Measurements from ENCODE around the gene ICAM1. TPM values are rescaled to one million over a fixed set of nuclear protein-coding genes. Genes with fewer than 3 reads are reported as not detected.
"Not testable (repeated sequence)": the region's sequence is repeated elsewhere in the genome, so short reads cannot be mapped to it uniquely, and the experiment has no call there.

Gene ICAM1
- polyA plus RNA-seq, 1 donor from 2014 or later = 9.2 TPM

DNA sequence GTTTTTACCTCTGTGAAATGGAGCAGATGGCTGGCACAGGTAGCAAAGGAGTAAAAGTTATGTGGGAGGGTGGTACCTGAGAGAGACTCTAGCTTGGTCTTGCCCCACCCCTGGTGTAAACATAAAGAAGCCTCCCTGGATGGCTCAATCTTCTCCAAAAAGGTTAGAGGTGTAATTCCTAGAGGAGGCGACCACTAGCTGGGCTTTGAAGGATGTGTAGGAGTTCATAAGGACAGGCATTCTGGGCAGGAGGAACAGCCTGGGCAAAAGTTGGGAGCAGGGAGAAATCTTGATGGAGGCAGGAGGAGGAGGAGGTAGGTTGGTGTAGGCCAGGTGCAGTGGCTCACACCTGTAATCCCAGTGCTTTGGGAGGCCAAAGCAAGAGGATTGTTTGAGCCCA, 8.0 kb downstream of the ICAM1 start:
- no peaks in the 10 kb centered on the region for H3K9me3 Mint-ChIP-seq
- no peaks in the 10 kb centered on the region for H3K27me3 Mint-ChIP-seq
- H3K4me1 Mint-ChIP-seq = peaks cover 13 to 19% (median 17%) of the 10 kb centered on the region in 3 donors
- H3K27ac Mint-ChIP-seq = peak overlapping the region in 2 of 3 donors; percentile 52 to 77
- peak overlapping the region in 1 of 4 donors; percentile 4 for H3K4me3 Mint-ChIP-seq
- H3K36me3 Mint-ChIP-seq = peaks cover 4% of the 10 kb centered on the region

DNA sequence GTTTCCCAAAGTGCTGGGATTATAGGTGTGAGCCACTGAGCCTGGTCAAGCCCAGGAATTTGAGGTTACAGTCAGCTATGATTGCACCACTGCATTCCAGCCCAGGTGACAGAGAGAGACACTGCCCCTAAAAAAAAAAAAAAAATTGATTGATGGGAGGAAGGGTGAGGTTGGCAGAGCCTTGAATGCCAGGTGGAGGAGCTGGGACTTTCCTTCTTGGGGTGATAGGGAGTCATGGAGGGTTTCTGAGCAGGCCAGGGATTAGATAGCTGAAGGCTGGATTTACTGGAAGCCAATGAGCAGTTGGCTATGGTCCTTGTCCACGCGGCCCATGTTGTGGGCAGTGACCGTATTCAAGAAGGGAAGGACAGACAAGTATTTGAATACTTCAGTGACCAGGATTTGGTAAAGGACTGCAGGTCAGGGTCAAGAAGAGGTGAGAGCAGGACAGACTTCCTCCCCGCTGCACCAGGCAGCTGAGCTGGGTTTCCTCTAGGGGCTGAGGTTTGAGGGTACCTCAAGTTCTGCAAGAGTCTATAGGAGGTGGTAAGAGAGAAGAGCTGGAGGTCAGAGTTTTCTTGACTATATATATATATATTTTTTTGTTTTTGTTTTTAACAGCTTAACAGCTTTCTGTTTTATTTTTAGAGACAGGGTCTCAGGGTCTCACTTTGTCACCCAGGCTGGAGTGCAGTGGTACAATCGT, 9.0 kb downstream of the ICAM1 start:
- Mint-ChIP-seq H3K4me1 (peaks cover 6 to 15% (median 11%) of the 10 kb centered on the region in 3 donors), H3K9me3 (no peaks in the 10 kb centered on the region), H3K27ac (peak overlapping the region in 2 of 3 donors; percentile 8 to 91), H3K4me3 (peak overlapping the region in 2 of 4 donors; percentile 47 to 85), H3K36me3 (peaks cover 2% of the 10 kb centered on the region), H3K27me3 (no peaks in the 10 kb centered on the region)

DNA sequence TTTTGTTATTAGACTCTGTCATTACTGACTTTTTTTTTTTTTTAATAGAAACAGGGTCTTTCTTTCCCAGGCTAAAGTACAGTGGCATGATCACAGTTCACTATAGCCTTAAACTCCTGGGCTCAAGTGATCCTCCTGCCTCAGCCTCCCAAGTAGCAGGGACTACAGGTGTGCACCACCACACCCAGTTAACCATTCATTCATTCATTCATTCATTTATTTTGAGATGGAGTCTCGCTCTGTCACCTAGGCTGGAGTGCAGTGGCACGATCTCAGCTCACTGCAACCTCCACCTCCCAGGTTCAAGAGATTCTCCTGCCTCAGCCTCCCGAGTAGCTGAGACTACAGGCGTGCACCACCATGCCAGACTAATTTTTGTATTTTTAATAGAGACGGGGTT, 11.1 kb downstream of the ICAM1 start:
- H3K4me1 Mint-ChIP-seq = peaks cover 16 to 20% (median 18%) of the 10 kb centered on the region in 3 donors
- not testable (repeated sequence) for H3K27me3 Mint-ChIP-seq, H3K27ac Mint-ChIP-seq, H3K9me3 Mint-ChIP-seq, H3K4me3 Mint-ChIP-seq, H3K36me3 Mint-ChIP-seq

DNA sequence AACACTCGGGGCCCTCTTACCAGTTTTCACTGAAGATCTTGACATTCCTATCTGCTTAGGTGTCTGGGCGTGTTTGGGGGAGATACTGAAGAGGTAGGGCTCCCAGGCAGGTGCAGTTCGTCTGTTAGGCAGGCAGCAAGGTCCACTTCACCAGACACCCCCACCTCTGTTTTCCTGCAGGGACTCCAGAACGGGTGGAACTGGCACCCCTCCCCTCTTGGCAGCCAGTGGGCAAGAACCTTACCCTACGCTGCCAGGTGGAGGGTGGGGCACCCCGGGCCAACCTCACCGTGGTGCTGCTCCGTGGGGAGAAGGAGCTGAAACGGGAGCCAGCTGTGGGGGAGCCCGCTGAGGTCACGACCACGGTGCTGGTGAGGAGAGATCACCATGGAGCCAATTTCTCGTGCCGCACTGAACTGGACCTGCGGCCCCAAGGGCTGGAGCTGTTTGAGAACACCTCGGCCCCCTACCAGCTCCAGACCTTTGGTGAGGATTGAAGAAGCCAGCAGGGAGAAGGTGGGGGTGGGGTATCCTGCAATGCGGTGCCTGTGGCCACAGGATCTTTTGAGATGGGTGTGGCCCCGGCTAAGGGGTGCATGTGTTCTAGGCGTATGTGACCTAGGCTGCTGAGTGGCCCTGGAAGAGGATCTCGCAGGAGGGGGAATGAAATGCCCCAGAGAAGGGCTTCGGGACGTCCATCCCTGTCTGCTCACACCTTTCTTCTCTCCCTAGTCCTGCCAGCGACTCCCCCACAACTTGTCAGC, 12.6 kb downstream of the ICAM1 start:
- Mint-ChIP-seq H3K9me3 (no peaks in the 10 kb centered on the region), H3K36me3 (peaks cover 4% of the 10 kb centered on the region), H3K27ac (peak overlapping the region in 2 of 3 donors; percentile 14 to 67), H3K4me3 (no peak overlapping the region), H3K4me1 (peaks cover 17 to 26% (median 20%) of the 10 kb centered on the region in 3 donors), H3K27me3 (peaks cover 8% of the 10 kb centered on the region)

DNA sequence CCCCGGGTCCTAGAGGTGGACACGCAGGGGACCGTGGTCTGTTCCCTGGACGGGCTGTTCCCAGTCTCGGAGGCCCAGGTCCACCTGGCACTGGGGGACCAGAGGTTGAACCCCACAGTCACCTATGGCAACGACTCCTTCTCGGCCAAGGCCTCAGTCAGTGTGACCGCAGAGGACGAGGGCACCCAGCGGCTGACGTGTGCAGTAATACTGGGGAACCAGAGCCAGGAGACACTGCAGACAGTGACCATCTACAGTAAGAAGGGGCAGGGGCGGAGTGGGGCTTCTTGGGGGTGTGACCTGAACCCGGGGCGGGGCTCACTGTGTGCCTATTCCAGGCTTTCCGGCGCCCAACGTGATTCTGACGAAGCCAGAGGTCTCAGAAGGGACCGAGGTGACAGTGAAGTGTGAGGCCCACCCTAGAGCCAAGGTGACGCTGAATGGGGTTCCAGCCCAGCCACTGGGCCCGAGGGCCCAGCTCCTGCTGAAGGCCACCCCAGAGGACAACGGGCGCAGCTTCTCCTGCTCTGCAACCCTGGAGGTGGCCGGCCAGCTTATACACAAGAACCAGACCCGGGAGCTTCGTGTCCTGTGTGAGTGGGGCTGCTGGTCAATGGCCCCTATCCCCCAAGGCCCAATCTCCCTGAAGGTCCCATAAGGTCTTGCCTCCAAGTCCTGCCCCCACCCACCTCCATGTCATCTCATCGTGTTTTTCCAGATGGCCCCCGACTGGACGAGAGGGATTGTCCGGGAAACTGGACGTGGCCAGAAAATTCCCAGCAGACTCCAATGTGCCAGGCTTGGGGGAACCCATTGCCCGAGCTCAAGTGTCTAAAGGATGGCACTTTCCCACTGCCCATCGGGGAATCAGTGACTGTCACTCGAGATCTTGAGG, 13.4 kb downstream of the ICAM1 start:
- no peaks in the 10 kb centered on the region for H3K9me3 Mint-ChIP-seq
- peaks cover 4% of the 10 kb centered on the region for H3K36me3 Mint-ChIP-seq
- peak overlapping the region in 1 of 3 donors; percentile 82 for H3K27ac Mint-ChIP-seq
- H3K4me3 Mint-ChIP-seq = peak overlapping the region in 1 of 4 donors; percentile 82
- H3K4me1 Mint-ChIP-seq = peaks cover 19 to 30% (median 22%) of the 10 kb centered on the region in 3 donors
- H3K27me3 Mint-ChIP-seq = peaks cover 14% of the 10 kb centered on the region

DNA sequence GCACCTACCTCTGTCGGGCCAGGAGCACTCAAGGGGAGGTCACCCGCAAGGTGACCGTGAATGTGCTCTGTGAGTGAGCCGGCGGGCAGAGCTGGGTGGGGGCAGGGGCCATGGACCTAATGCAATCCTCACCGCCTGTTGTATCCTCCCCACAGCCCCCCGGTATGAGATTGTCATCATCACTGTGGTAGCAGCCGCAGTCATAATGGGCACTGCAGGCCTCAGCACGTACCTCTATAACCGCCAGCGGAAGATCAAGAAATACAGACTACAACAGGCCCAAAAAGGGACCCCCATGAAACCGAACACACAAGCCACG, 14.0 kb downstream of the ICAM1 start:
- H3K27me3 Mint-ChIP-seq = peaks cover 17% of the 10 kb centered on the region
- H3K9me3 Mint-ChIP-seq = no peaks in the 10 kb centered on the region
- peaks cover 16 to 31% (median 18%) of the 10 kb centered on the region in 3 donors for H3K4me1 Mint-ChIP-seq
- peak overlapping the region in 1 of 3 donors; percentile 82 for H3K27ac Mint-ChIP-seq
- H3K36me3 Mint-ChIP-seq = peaks cover 3% of the 10 kb centered on the region
- peak overlapping the region in 1 of 4 donors; percentile 82 for H3K4me3 Mint-ChIP-seq

DNA sequence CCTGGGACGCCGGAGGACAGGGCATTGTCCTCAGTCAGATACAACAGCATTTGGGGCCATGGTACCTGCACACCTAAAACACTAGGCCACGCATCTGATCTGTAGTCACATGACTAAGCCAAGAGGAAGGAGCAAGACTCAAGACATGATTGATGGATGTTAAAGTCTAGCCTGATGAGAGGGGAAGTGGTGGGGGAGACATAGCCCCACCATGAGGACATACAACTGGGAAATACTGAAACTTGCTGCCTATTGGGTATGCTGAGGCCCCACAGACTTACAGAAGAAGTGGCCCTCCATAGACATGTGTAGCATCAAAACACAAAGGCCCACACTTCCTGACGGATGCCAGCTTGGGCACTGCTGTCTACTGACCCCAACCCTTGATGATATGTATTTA, 14.5 kb downstream of the ICAM1 start:
- Mint-ChIP-seq H3K9me3 (no peaks in the 10 kb centered on the region), H3K4me3 (peak overlapping the region in 1 of 4 donors; percentile 82), H3K36me3 (peaks cover 2% of the 10 kb centered on the region), H3K27ac (peak overlapping the region in 1 of 3 donors; percentile 82), H3K4me1 (peaks cover 18 to 31% (median 19%) of the 10 kb centered on the region in 3 donors), H3K27me3 (peaks cover 19% of the 10 kb centered on the region)

DNA sequence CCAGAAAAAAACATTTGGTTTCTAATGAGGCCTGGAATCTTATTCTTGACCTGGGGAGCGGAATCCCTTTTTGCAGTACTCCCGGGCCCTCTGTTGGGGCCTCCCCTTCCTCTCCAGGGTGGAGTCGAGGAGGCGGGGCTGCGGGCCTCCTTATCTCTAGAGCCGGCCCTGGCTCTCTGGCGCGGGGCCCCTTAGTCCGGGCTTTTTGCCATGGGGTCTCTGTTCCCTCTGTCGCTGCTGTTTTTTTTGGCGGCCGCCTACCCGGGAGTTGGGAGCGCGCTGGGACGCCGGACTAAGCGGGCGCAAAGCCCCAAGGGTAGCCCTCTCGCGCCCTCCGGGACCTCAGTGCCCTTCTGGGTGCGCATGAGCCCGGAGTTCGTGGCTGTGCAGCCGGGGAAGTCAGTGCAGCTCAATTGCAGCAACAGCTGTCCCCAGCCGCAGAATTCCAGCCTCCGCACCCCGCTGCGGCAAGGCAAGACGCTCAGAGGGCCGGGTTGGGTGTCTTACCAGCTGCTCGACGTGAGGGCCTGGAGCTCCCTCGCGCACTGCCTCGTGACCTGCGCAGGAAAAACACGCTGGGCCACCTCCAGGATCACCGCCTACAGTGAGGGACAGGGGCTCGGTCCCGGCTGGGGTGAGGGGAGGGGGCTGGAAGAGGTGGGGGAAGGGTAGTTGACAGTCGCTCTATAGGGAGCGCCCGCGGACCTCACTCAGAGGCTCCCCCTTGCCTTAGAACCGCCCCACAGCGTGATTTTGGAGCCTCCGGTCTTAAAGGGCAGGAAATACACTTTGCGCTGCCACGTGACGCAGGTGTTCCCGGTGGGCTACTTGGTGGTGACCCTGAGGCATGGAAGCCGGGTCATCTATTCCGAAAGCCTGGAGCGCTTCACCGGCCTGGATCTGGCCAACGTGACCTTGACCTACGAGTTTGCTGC, 16.1 kb downstream of the ICAM1 start, which contains the start of gene ICAM4:
ICAM4 (plus strand) TSS at position 153 of the 935 bp plus-strand sequence; CDS start at position 211, 58 bp downstream.
- Mint-ChIP-seq H3K27me3 (peaks cover 33% of the 10 kb centered on the region), H3K27ac (peak within 1 kb of the TSS; percentile 79 to 87 (median 82)), H3K36me3 (peaks cover 2% of the 10 kb centered on the region), H3K4me1 (peaks cover 25 to 36% (median 29%) of the 10 kb centered on the region in 3 donors), H3K4me3 (peak within 1 kb of the TSS; percentile 76 to 90 (median 79)), H3K9me3 (no peaks in the 10 kb centered on the region)

DNA sequence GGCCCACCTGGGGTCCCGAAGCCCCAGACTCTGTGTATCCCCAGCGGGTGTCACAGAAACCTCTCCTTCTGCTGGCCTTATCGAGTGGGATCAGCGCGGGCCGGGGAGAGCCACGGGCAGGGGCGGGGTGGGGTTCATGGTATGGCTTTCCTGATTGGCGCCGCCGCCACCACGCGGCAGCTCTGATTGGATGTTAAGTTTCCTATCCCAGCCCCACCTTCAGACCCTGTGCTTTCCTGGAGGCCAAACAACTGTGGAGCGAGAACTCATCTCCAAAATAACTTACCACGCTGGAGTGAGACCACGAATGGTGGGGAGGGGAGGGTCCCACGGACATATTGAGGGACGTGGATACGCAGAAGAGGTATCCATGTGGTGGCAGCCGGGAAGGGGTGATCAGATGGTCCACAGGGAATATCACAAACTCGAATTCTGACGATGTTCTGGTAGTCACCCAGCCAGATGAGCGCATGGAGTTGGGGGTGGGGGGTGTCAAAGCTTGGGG, 17.8 kb downstream of the ICAM1 start:
- peaks cover 2% of the 10 kb centered on the region for H3K36me3 Mint-ChIP-seq
- H3K27ac Mint-ChIP-seq = peak overlapping the region in 2 of 3 donors; percentile 82 to 85
- peaks cover 47% of the 10 kb centered on the region for H3K27me3 Mint-ChIP-seq
- H3K4me1 Mint-ChIP-seq = peaks cover 28 to 44% (median 33%) of the 10 kb centered on the region in 3 donors
- H3K4me3 Mint-ChIP-seq = peak overlapping the region; percentile 73 to 93 (median 86)
- H3K9me3 Mint-ChIP-seq = peaks cover 0 to 7% (median 0%) of the 10 kb centered on the region in 3 donors

DNA sequence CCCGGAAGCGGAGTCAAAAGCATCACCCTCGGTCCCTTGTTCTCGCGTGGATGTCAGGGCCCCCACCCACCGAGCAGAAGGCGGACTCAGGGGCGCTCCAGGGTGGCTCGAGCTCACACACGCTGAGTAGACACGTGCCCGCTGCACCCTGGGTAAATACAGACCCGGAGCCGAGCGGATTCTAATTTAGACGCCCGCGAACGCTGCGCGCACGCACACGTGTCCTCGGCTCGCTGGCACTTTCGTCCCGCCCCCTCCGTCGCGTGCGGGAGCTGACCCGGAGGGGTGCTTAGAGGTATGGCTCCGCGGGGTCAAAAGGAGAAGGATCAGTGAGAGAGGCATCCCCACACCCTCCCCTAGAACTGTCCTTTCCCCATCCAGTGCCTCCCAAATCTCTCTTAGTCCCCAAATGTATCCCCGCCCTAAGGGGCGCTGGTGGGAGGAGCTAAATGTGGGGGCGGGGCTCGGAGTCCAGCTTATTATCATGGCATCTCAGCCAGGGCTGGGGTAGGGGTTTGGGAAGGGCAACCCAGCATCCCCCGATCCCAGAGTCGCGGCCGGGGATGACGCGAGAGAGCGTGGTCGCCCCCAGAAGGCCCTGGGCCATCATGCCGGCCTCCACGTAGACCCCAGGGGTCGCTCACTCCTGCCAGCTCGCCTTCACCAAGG, 18.4 kb downstream of the ICAM1 start:
- peak overlapping the region; percentile 73 to 93 (median 86) for H3K4me3 Mint-ChIP-seq
- H3K27me3 Mint-ChIP-seq = peaks cover 49% of the 10 kb centered on the region
- peaks cover 0 to 7% (median 0%) of the 10 kb centered on the region in 3 donors for H3K9me3 Mint-ChIP-seq
- H3K4me1 Mint-ChIP-seq = peaks cover 28 to 44% (median 33%) of the 10 kb centered on the region in 3 donors
- H3K27ac Mint-ChIP-seq = peak overlapping the region in 2 of 3 donors; percentile 82 to 85
- peaks cover 2% of the 10 kb centered on the region for H3K36me3 Mint-ChIP-seq

DNA sequence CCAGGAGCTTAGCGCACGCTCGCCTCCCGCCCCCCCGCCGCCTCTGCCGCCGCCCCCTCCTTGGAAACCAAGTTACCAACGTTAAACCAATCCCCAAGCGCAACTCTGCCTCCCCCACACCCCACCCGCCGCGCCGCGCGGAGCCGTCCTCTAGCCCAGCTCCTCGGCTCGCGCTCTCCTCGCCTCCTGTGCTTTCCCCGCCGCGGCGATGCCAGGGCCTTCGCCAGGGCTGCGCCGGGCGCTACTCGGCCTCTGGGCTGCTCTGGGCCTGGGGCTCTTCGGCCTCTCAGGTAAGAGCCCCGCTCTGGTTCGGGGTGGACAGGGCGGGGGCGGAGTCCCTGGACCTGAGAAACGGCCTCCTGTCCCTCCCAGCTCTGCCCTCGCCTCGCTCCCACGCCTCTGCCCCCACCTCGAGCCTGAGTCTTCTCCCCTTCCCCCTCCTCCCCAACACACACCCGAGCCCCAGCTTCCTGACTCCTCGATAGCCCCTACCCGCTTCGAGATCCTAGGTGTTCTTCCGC, 19.0 kb downstream of the ICAM1 start, which contains the start of gene ICAM5:
ICAM5 (plus strand) TSS at position 117 of the 521 bp plus-strand sequence; CDS start at position 209, 92 bp downstream.
- Mint-ChIP-seq H3K27me3 (peaks cover 55% of the 10 kb centered on the region), H3K4me1 (peaks cover 28 to 44% (median 33%) of the 10 kb centered on the region in 3 donors), H3K4me3 (peak within 1 kb of the TSS; percentile 75 to 93 (median 90)), H3K27ac (peak within 1 kb of the TSS; percentile 82 to 99 (median 89)), H3K9me3 (peaks cover 0 to 7% (median 0%) of the 10 kb centered on the region in 3 donors), H3K36me3 (peaks cover 2% of the 10 kb centered on the region)

DNA sequence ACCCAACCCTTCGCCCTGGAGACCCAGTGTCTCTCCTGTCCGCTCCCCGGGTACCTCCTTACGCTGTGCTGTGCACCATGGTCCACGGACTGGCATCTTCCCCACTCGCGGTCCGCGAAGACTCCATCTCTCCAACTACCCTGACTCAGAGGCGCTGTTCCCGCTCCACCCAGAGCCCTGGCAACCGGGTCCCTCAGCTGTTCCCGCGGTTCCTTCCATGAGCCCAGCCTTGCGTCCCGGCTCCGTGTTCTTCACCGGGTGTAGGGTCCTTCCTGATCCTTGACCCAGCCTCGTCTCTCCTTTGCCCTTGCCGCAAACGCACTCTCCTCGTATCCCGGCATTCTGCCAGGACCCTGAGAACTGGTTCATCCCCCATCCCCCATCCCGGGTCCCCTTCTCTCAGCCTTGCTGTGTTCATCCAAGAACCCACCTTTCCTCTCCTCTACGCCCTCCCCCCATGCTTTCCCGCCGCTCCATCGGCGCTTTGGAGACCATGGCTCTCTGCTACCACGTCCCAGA, 19.5 kb downstream of the ICAM1 start:
- Mint-ChIP-seq H3K4me1 (peaks cover 28 to 40% (median 34%) of the 10 kb centered on the region in 3 donors), H3K36me3 (peaks cover 2% of the 10 kb centered on the region), H3K4me3 (peak overlapping the region; percentile 71 to 93 (median 82)), H3K9me3 (peaks cover 0 to 7% (median 0%) of the 10 kb centered on the region in 3 donors), H3K27me3 (peaks cover 57% of the 10 kb centered on the region), H3K27ac (peak overlapping the region; percentile 82 to 99 (median 89))
